RCC 7860 (cell line): ENCODE data around the gene NCOR2.
A peak's percentile ranks its signal among the peaks of the same experiment; 100 is the strongest.

Experiments
- DNase-seq: peaks from one replicate; pipeline ENCODE4 v3.0.0-alpha.2; 2015; ENCODE audit warnings: low spot score
- FAIRE-seq: peaks from 2 replicates; lab custom pipeline; 2012; peaks lifted over from hg19 to GRCh38; lab: Jason Lieb, UNC

Gene NCOR2

DNA sequence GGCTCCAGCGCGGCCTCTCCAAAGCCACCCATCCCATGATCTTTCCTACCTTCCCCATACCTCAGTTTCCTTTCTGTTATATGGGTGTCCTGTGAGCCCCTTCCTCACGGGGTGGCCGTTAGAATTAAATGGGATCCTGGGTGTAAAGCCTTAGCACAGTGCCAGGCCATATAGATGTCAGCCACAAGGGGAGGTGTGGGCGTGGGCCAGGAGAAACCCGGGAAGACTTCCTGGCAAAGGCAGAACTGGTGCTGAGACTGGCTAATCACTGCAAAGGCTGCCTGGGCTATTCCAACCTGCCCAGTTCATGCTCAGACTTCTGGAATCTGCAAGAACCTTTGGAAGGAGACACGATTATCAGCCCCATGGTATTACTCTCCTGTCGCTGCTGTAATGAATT lies 11.0 kb upstream of the NCOR2 start:
- no peak for FAIRE-seq
- DNase-seq: no peak

DNA sequence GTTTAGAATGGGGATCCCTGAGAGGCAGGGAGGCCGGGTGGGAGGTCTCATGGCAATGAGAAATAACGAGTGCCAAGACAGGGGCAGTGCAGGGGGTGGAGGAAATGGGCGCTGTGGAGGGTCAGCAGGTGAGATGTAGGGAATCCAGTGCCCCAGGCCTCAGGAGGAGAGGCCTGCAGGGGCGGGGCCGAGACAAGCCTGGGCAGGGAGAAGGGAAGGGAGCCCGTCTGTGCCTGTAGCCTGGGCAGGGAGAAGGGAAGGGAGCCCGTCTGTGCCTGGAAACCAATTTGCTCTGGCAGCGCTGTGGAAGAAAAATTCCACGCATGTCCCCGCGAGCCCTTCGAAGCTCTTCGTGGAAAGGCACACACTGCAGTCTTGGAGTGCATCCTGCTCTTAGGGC lies 10.6 kb upstream of the NCOR2 start:
- FAIRE-seq (no peak), DNase-seq (no peak)

DNA sequence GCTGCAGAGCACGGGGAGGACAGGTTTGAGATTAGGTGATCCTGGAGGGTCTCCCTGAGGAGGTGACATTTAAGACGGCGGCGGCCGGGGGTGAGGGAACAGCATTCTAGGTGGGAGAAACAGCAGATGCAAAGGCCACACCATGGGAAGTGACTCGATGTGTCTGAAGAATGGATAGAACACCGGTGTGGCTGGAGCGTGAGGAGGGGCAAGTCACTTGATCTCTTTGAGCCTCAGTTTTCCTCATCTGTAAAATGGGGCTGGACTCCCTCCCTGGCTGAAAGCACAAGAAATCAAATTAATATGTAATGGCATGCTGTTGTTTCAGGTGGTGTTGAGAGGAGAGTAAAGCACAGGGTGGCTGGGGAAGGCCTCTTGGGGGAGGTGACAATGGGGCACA lies 10.0 kb upstream of the NCOR2 start:
- FAIRE-seq: no peak
- DNase-seq: no peak

DNA sequence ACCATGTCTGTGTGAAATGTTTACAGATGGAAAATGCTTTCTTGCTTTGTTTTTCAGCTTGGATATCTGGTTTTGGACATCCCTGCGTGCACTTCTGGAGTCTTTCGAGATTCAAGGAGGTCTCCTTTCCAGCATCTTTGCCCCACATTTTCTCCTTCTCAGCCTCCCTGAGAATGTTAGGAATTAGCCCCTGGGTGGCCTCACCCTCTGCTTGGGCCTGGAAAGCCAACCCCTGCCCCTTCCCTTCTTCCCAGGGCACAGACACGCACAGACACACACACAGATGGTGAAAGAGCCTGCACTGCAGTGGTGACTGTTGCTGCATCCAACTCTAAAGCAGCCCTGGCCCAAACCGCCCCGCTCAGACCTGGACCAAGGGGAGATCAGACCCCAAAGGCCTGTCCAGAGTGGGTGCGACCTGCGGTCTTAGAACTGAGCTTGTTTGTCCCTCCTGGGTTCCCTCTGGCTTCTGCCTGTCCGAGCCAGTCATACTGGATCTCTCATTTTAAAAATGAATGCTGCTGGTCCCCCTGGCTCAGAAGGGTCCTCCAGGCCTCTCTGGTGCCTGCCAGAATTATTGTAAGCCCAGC lies 8.7 kb upstream of the NCOR2 start:
- no peak for DNase-seq
- FAIRE-seq: no peak

DNA sequence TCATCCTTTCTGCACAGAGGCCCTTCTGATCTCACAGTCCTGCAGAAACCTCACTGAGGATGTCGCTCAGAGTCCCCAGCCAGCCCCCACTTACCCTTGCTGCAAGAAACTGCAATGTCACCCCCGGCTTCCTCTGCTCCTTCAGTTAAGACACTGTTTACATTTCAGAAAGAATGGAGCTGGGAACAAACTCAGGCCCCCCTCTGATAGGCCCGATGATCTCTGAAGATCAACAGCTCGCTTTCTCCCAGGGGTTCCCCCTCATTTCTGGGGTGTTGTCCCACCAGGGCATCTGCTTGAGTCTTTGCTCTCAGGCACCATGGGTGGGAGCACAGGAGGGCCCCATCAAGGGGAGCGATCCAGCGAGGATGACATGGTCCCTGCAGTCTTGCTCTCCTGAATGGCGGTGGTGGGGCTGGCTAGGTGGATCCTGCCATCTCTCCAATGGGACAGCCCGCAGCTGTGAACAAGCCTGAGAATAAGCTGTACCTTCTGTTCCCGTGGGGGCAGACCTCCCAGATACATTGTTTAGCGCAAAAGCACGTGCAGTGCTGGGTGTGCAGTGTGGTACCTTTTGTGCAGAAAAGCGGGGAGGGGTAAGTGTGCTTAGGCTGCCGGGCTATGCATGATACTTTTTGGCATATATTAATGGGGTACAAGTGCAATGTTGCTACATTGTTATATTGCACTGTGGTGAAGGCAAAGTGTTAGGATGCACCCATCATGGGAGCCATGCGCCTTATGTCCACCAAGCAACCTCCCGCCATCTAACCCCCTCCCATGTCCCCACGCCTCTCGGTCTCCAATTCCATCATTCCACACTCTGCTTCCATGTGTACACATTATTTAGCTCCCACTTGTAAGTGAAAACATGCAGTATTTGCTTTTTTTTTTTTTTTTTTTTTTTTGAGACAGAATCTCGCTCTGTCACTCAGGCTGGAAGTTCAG lies 6.7 kb upstream of the NCOR2 start:
- FAIRE-seq: no peak
- no peak for DNase-seq

DNA sequence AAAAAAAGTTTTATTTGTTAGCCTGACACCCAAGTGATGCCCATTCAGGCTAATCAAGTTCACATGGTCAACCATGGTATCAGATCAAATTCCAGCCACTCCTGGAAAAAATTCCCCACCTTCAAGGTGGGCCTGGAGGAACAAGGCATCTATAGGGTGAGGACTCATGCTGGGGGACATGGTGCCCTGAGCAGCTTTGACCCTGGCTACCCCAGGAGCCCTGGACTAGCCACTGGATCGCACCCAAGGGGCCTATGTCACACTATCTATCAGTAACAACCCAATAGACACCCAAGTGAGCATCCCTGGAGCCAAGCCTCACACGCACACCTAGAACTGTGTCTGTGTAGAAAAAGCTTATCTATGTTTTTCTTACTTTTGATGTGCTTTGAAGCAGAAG lies 4.1 kb upstream of the NCOR2 start:
- DNase-seq (no peak), FAIRE-seq (no peak)

DNA sequence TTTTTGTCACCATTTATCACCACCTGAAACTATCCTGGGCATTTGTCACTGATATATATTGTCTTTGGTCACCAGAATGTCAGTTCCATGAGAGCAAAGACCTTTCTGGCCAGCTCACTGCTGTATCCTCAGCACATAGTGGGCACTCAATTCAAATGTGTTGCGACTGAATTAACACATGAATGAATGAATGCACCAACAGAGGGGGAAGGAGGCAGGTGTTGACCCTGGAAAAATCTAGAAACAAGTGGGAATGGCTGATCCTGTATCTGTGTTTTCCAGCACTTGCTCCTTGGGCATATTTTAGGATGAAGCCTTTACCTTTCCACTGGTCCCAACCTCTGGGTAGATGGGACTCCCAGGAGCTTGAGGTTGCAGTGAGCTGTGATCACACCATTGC lies 3.4 kb upstream of the NCOR2 start:
- no peak for DNase-seq
- FAIRE-seq: no peak

DNA sequence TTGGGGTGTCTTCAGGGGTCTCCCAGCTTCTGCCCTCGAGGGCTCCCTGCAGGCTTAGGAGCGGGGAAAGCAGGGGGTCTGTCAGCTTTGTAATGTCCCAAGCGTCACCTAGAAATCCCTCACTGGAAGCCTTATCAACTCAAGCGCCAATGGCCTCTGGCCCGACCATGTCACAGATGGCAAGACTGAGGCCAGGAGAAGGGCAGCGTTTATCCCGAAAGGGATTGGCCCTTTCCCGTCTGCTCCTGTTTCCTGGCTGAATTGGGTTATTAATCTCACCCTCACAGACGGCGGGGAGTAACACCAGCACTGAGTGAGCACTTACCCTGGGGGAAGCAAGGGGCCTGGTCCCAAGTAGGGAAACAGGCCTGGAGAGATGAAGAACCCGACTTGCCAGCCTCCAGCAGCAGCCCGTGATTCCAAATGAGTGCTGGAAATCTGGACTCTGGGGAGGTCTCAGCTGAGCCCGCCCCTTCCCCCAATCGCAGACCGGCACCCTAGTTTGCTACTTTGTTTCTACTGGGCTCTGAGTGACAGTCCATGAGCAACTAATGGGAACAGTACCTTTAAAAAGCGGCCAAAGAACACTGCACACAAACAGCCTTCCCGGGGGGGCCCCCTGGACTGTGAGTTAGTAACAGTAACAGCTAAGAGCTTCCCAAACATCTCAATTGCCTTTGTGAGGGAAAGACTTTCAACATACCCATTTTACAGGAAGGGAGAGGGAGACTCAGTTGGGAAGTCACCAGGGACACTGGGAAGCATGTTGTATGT lies 2.1 kb upstream of the NCOR2 start:
- DNase-seq: no peak
- no peak for FAIRE-seq

DNA sequence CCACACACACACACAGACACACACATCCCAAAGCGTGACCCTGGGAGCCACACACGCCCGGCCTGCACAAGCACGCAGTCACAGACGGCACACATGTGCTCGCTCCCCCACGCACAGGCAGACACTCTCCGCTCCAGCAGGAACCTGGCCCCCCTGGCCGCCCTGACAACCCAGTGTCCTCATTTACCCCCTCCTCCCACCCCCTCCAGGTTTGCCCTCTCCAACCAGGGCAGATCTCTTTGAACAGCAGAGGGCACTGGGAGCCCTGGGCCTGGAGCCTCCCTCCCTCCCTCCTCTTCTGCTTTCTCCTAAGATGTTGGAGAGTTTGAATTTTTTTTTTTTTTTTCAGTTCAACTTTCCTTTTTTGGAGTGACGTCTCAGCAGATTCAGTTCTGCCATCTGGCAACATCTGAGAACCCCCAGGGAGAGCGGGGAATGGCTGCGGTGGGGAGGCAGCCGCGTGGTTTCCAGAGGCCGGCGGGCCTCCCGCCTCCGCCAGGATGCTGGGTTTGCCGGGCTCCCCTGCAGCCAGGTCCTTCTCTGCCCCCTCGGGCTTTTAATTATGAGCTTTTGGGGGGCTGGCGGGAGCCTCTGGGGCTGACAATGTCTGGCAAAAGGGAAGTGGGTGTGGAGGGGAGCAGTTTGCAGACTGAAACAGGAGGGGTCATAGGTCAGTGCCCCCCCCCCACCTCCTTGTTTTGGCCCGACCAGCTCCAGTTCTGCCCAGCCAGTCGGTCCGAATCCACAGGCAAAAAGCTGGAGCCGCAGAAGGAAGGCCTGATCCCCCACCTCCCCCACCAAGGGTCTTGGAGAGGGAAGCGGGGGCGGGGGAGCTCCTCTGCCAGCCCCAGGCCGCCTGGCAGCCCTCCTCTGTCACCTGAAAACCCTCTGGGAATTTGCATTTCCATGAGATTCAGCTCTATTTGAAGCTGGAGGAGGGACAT lies 1.3 kb upstream of the NCOR2 start:
- no peak for FAIRE-seq

DNA sequence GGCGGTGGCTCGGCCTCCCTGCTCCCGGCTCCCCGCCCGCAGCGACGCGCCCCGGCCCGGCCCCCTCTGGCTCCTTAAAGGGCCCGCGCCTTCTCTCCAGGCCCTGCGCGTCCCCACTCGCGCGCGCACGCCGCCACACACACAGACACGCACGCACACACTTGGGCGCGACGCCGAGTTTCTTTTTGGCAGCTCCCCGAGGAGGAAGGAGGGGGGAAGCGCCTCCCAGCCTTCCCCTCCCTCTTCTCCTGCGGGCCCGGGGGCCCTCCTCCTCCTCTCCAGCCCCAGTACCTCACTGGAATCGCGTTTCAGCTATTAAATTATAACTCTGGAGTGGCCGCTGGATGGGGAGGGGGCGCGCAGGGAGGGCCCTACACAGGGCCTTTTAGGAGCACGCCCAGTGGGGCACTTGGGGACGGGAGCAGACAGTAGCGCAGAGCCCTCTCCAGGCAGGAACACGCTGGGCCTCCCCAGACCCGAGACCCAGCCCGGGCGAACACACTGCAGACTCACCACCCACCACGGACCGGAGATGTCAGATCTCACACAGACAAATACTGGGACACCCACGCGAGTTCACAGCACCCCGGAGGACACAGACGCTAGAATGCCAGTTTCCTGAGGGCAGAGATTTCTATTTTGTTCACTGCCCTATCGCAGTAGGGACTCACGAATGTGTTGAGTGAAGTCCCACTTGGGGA lies 411 bp upstream of the NCOR2 start:
- FAIRE-seq (no peak), DNase-seq (peak; percentile 41)

More for the DNA sequence above, 1.3 kb upstream of the NCOR2 start:
- no peak for DNase-seq

DNA sequence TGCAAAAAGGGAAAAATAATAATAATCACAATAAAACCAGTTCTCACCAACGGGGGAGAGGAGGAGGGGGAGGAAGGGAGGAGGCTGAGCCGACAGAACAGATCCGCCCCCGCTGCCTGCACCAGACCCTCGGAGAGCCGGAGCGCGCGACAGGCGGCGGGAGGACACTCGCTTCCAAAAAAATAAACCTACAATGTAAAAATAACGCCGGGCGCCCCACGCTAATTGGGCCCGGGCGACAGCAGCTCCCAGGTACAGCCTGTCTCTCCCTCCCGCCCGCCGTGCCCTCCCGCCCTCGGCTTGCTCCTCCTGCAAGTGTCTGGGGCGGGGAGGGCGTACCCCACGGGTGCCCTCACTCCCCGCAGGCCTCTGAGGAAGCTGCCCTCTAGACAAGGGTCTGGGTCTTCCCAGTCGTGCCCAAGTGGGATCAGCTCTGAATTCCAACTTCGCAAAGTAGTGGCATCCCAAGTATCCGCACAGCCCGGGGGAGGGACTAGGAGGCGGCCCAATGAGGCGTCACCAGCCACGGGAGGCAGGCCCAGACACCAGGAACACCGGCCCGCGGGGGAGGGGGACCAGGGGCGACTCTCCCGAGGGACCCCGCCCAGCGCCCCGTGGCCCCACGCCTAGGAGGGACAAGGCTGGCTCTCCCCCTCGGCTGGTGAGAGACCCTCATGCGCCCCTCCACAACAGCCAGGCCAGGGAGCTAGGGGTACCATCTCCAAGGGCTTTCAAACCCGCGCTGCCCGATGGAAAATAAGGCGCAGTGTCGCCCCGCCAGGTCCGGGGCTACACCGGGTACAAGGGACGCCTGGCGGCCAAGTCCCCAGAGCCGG lies 1.0 kb downstream of the NCOR2 start:
- DNase-seq (peak; percentile 52), FAIRE-seq (no peak)

DNA sequence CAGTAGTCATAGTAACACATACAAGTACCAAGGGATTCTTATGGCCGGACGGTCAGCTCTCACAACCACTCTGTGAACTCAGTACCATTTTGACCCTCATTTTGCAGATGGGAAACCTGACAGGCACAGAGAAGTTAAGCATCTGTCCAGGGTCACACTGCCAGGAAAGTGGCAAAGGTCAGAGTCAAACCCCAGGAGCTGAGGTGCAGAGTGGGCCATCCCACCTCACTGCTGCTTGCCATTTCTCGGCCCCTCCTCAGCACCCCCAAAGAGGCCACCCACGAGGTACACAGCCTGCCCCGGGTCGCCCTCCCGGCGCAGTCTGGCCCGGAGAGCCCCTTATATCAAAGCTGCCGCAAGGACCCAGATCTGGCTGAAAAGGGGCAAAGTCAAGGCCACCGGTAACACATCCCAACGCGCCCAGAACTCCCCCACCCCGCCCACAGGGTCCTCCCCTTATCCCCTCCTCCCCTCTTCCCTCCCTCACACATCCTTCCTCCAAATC lies 1.7 kb downstream of the NCOR2 start:
- DNase-seq (no peak), FAIRE-seq (no peak)

DNA sequence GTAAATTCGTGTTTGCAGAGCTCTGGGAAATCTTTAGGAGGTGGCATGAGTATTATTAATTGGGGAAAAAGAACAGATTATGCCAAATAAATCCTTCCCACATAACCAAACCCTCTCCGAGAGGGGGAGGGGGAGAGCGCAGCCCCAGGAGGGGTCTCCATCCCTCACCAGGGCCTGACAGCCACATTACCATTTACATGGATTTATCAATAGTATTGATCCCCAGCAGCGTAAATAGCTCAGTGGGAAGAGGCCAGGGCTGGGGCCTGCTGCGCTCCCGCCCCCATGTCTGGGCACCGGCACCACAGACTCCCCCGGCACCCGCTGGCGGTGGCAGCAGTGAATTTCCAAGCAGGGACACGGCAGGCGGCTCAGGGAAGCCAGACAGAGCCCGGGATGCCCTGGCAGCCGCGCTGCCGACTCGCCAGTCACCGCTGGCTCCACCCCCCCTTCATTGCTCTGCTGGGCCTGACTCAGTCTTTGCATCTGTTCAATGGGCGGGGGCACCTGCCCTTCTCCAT lies 2.4 kb downstream of the NCOR2 start:
- FAIRE-seq (no peak), DNase-seq (no peak)

DNA sequence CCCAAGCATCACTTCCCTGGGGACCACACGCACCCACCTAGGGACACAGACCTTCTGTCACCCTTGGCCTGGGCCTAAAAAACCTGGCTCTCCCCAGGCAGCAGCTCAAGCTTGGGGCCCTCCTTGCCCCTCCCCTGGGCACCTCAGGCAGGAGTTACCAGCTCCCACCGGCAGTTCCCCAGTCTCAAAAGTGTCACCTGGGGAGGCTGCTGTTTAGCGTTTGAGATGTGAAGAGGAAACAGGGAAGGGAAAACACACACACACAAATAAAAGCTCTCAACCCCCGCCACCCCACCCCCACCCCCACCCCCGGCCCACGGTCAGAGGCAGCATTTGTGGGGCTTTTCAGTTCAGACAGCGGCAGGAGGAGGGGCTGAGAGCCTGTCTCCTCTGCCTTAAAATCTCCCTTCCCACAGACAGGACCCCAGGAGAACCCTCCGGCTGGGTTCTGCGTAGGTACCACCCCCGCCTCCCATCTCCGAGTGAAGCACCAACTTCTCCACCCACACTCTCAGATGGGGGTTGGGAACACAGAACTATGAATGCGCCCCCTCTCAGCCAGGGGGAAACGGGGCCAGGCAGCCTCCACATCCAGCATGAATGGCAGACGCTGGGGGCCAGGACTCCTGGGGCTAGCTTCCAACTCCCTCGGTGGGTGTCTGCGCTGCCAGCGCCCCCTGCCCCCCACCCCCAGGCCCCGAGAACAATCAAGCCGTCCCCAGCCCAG lies 3.0 kb downstream of the NCOR2 start:
- FAIRE-seq: no peak
- no peak for DNase-seq

DNA sequence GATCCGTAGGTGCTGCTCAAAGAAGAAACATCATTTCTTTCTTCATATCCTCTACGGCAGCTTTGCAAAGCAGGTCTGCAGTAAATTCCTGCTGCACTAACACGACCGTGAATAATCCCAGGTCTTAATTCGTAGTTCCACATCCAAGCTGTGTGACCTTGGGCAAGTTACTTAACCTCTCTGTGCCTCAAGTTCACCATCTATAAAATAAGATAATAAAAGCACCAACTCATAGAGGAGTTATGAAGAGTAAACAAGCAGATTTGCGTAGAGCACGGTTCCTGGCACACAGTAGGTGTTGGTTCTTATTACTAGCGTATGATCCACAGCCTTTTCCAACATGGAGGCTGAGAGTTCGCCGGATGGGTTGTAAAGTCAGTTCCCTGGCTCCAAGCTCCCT lies 3.6 kb downstream of the NCOR2 start:
- DNase-seq (no peak), FAIRE-seq (no peak)

DNA sequence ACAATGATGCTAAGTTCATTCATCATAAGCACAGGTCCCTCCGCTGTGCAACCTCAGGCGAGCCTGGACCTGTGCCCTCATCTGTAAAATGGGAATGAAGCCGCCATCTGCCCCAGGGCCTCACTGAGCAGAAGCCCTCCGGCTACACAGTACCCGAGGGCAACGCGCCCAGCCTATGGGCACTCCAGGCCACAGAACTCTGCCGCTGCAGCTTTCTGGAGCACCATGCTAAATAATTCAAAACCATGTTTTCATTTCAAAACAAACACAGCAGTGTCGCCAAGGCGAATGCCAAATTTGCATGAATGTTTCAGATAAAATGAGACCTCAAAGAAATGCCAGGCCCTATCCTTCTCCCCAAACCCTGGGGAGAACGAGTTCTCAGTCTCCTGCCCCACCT lies 4.0 kb downstream of the NCOR2 start:
- FAIRE-seq (no peak), DNase-seq (no peak)

DNA sequence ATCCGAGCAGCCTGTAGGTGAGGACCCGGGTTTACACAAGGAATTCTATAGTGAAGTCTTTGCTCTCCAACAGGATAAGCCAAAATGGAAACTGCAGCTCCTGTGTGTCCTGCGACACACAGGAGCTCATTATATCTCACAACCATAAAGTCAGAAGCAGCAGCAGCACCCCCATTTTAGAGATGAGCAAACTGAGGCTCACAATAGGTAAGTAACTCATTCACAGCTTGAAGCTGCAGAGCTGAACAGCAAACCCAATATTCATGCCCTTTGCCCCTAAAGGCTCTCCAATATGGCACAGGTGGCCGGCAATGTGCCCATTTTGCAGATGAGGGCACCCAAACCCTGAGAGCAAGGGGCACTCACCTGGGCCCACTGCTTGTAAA lies 4.6 kb downstream of the NCOR2 start:
- DNase-seq (no peak), FAIRE-seq (no peak)
